Mononuclear cell (primary cell): ENCODE measurements around the gene TNS2. TPM values are rescaled to one million over a fixed set of nuclear protein-coding genes. Genes with fewer than 3 reads are reported as not detected.

Source experiments
- H3K27me3 ChIP-seq: 2 replicates; pipeline ENCODE4 v1.6.0; 2011; ENCODE audit warnings: low read length, control low read depth; ENCODE audit not compliant: insufficient read depth
- H3K4me1 ChIP-seq: 2 replicates; pipeline ENCODE4 v1.5.1; 2011; ENCODE audit warnings: mild to moderate bottlenecking, low read length, control low read depth; ENCODE audit not compliant: insufficient read depth
- H3K4me3 ChIP-seq: 2 replicates; pipeline ENCODE4 v1.5.1; 2011; ENCODE audit warnings: mild to moderate bottlenecking, low read length, moderate library complexity
- H3K9me3 ChIP-seq: 2 replicates; pipeline ENCODE4 v1.5.1; 2011; ENCODE audit warnings: low read depth, mild to moderate bottlenecking, control low read depth, low read length
- total RNA-seq: library from RNA; depleted of rRNA; stranded (reverse); fragments of >200 nt; gene quantifications from one replicate; pipeline ENCODE4 v1.2.3, GENCODE V29; 2012

Gene TNS2
- total RNA-seq, 1 donor = 0.21 TPM

DNA sequence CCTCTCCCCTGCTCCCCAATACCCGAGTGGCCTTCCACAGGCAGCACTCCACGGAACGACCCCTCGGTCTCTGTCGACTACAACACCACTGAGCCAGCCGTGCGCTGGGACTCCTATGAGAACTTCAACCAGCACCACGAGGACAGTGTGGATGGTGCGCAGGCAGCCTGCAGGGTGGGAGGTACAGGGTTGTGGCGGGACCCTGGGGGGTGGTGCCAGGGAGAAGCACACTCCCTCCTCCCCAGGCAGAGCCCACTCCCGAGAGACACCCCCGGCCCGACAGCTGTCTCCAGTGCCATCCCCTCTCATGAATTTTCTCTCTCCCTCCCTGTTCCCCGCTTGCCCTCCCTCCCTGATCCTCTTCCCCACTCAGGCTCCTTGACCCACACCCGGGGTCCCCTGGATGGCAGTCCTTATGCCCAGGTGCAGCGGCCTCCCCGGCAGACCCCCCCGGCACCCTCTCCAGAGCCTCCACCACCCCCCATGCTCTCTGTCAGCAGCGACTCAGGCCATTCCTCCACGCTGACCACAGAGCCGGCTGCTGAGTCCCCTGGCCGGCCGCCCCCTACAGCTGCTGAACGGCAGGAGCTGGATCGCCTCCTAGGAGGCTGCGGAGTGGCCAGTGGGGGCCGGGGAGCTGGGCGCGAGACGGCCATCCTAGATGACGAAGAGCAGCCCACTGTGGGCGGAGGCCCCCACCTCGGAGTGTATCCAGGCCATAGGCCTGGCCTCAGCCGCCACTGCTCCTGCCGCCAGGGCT is 9.0 kb downstream of the TNS2 start:
- Histone ChIP-seq H3K4me3 (no peak overlapping the region), H3K4me1 (peaks cover 8% of the 10 kb centered on the region), H3K27me3 (no peaks in the 10 kb centered on the region), H3K9me3 (no peaks in the 10 kb centered on the region)

DNA sequence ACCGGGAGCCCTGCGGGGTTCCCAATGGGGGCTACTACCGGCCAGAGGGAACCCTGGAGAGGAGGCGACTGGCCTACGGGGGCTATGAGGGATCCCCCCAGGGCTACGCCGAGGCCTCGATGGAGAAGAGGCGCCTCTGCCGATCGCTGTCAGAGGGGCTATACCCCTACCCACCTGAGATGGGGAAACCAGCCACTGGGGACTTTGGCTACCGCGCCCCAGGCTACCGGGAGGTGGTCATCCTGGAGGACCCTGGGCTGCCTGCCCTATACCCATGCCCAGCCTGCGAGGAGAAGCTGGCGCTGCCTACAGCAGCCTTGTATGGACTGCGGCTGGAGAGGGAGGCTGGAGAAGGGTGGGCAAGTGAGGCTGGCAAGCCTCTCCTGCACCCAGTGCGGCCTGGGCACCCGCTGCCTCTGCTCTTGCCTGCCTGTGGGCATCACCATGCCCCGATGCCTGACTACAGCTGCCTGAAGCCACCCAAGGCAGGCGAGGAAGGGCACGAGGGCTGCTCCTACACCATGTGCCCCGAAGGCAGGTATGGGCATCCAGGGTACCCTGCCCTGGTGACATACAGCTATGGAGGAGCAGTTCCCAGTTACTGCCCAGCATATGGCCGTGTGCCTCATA is 9.7 kb downstream of the TNS2 start:
- no peak overlapping the region for H3K4me3 ChIP-seq
- H3K27me3 ChIP-seq = no peaks in the 10 kb centered on the region
- no peaks in the 10 kb centered on the region for H3K9me3 ChIP-seq
- peaks cover 4% of the 10 kb centered on the region for H3K4me1 ChIP-seq

DNA sequence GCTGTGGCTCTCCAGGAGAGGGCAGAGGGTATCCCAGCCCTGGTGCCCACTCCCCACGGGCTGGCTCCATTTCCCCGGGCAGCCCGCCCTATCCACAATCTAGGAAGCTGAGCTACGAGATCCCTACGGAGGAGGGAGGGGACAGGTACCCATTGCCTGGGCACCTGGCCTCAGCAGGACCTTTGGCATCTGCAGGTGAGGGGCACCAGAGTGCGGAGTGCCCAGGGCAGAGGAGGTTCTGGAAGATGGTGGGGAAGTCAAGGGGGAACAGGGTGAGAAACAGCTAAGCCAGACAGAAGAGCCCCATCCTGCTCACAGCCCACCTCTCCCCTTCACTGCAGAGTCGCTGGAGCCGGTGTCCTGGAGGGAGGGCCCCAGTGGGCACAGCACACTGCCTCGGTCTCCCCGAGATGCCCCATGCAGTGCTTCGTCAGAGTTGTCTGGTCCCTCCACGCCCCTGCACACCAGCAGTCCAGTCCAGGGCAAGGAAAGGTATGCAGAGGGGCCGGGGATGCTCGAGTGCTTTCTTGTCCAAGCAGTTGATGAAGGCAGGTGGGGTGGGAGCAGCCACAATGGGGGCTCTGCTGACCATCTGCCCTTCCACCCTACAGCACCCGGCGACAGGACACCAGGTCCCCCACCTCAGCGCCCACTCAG is 10.3 kb downstream of the TNS2 start:
- no peaks in the 10 kb centered on the region for H3K27me3 ChIP-seq
- no peaks in the 10 kb centered on the region for H3K4me1 ChIP-seq
- no peak overlapping the region for H3K4me3 ChIP-seq
- H3K9me3 ChIP-seq = no peaks in the 10 kb centered on the region

DNA sequence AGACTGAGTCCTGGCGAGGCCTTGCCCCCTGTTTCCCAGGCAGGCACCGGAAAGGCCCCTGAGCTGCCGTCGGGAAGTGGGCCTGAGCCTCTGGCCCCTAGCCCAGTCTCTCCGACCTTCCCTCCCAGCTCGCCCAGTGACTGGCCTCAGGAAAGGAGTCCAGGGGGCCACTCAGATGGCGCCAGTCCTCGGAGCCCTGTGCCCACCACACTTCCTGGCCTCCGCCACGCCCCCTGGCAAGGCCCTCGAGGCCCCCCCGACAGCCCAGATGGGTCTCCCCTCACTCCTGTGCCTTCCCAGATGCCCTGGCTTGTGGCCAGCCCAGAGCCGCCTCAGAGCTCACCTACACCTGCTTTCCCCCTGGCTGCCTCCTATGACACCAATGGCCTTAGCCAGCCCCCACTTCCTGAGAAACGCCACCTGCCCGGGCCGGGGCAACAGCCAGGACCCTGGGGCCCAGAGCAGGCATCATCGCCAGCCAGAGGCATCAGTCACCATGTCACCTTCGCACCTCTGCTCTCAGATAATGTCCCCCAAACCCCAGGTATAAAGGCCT is 10.9 kb downstream of the TNS2 start:
- Histone ChIP-seq H3K9me3 (no peaks in the 10 kb centered on the region), H3K4me1 (no peaks in the 10 kb centered on the region), H3K27me3 (no peaks in the 10 kb centered on the region), H3K4me3 (no peak overlapping the region)

GRCh38 chr12:53061404-53062010 is 11.6 kb downstream of the TNS2 start:
- no peaks in the 10 kb centered on the region for H3K9me3 ChIP-seq
- H3K27me3 ChIP-seq = no peaks in the 10 kb centered on the region
- no peaks in the 10 kb centered on the region for H3K4me1 ChIP-seq
- H3K4me3 ChIP-seq = no peak overlapping the region

- no peaks in the 10 kb centered on the region for H3K27me3 ChIP-seq
- no peak overlapping the region for H3K4me3 ChIP-seq
- H3K4me1 ChIP-seq = no peaks in the 10 kb centered on the region
- no peaks in the 10 kb centered on the region for H3K9me3 ChIP-seq
Measured at GRCh38 chr12:53062011-53062961, 12.4 kb downstream of the TNS2 start.

GRCh38 chr12:53062977-53063707 is 13.3 kb downstream of the TNS2 start:
- H3K4me1 ChIP-seq = no peaks in the 10 kb centered on the region
- no peak overlapping the region for H3K4me3 ChIP-seq
- no peaks in the 10 kb centered on the region for H3K27me3 ChIP-seq
- H3K9me3 ChIP-seq = no peaks in the 10 kb centered on the region

- Histone ChIP-seq H3K9me3 (no peaks in the 10 kb centered on the region), H3K4me3 (no peak overlapping the region), H3K4me1 (no peaks in the 10 kb centered on the region), H3K27me3 (no peaks in the 10 kb centered on the region)
Measured at GRCh38 chr12:53063708-53064612, 14.1 kb downstream of the TNS2 start.

GRCh38 chr12:53064613-53065436 is 15.0 kb downstream of the TNS2 start:
- Histone ChIP-seq H3K4me3 (no peak overlapping the region), H3K9me3 (no peaks in the 10 kb centered on the region), H3K4me1 (no peaks in the 10 kb centered on the region), H3K27me3 (no peaks in the 10 kb centered on the region)

GRCh38 chr12:53065470-53065869 is 15.6 kb downstream of the TNS2 start:
- Histone ChIP-seq H3K4me1 (no peaks in the 10 kb centered on the region), H3K27me3 (no peaks in the 10 kb centered on the region), H3K4me3 (no peak overlapping the region), H3K9me3 (no peaks in the 10 kb centered on the region)

DNA sequence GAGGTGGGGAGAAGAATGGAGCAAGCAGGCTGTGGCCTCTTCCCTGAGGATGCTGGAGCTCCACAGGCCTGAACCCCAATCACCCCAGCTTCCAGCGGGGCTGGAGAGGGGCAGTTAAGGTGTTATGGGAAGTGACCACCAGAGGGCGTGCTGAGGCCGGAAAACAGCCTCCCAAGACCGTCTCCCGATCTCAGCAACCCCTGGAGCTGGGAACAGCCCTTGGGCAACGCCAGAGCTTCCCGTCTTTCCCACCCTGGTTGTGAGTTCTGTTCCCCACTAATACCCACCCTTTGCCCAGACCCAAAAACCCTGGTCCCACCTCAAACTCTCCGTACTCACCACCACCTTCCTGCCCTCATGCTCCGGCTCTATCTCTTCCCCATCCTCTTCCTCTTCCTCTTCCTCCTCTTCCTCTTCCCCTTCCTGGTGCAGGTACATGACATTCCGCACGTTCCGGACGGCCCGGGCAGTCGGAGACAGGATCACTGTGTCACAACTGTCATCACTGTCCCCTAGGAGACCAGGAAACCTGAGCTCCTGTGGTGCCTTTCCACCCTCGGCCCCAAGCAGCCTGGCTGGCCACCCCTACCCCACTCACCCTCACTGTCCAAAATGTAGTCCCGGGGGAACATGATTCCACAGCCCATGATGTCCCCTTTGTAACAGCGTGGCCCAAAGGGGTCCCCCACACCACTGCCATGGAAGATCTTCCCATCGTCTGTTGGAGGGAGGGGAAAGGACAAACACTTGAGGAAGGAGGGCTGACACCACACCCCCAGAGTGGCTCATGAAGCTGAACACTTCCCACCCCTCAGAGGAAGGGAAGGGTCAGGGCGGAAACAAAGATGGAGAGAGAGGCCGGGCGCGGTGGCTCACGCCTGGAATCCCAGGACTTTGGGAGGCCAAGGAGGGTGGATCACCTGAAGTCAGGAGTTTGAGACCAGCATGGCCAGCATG is 16.4 kb downstream of the TNS2 start:
- Histone ChIP-seq H3K4me1 (peaks cover 1% of the 10 kb centered on the region), H3K27me3 (no peaks in the 10 kb centered on the region), H3K9me3 (no peaks in the 10 kb centered on the region), H3K4me3 (no peak overlapping the region)
